Naive thymus-derived CD4-positive, alpha-beta T cell (primary cell): Measurements from ENCODE around the gene GNG11. TPM values are rescaled to one million over a fixed set of nuclear protein-coding genes. Genes with fewer than 3 reads are reported as not detected.

Experiments used
- ATAC-seq: fragments of 150-1000 bp; cut with Tn5 transposase; 2 replicates; pipeline ENCODE4 v1.10.0; 2021; ENCODE audit warnings: mild to moderate bottlenecking, moderate library complexity
- CTCF ChIA-PET: fragments of 350-600 bp; sonication (Branson Sonifier 250); formaldehyde crosslinking; loops from one replicate; lab custom pipeline; 2021; ENCODE audit warnings: antibody characterized with exemption; lab: Charles Lee
- POLR2A ChIA-PET: fragments of 350-600 bp; sonication (Branson Sonifier 250); formaldehyde crosslinking; loops from one replicate; lab custom pipeline; 2021; ENCODE audit warnings: antibody characterized with exemption, inconsistent platforms; lab: Charles Lee
- DNase-seq, 9 donors: peaks; one replicate each; pipeline versions ENCODE4 v3.0.0 to v3.0.0-alpha.2; 2020 to 2022; ENCODE audit warnings: mixed read lengths in 1 of 9
- H3K27ac ChIP-seq: one replicate; pipeline ENCODE4 v1.7.0; 2013; ENCODE audit warnings: mild to moderate bottlenecking, low read depth, low read length, moderate library complexity
- H3K27me3 ChIP-seq, 2 donors: one replicate each; pipeline ENCODE4 v1.7.0; 2013; ENCODE audit warnings: low read length in 2 of 2, mild to moderate bottlenecking in 2 of 2, moderate library complexity in 2 of 2; ENCODE audit not compliant: control insufficient read depth in 2 of 2, insufficient read depth in 2 of 2
- H3K36me3 ChIP-seq, 3 experiments: 1 replicate in 2 of 3; 2 replicates in 1 of 3; pipeline ENCODE4 v1.7.0; 2013; ENCODE audit warnings: low read length in 3 of 3, mild to moderate bottlenecking in 3 of 3, moderate library complexity in 1 of 3; ENCODE audit not compliant: insufficient read depth in 3 of 3, control insufficient read depth in 2 of 3
- H3K4me1 ChIP-seq, 2 donors: one replicate each; pipeline ENCODE4 v1.7.0; 2013; ENCODE audit warnings: low read length in 2 of 2, mild to moderate bottlenecking in 2 of 2, moderate library complexity in 1 of 2; ENCODE audit not compliant: control insufficient read depth in 2 of 2, insufficient read depth in 2 of 2
- H3K4me3 ChIP-seq: 2 replicates; pipeline ENCODE4 v1.7.0; 2013; ENCODE audit warnings: mild to moderate bottlenecking, low read length
- H3K9me3 ChIP-seq, 3 experiments: 1 replicate in 2 of 3; 2 replicates in 1 of 3; pipeline ENCODE4 v1.7.0; 2013; ENCODE audit warnings: low read length in 3 of 3; ENCODE audit not compliant: control insufficient read depth in 2 of 3
- H3K27ac Mint-ChIP-seq, 9 donors: one replicate each; pipeline ENCODE4 v1.8.0; 2020 to 2022; ENCODE audit warnings: mixed read lengths in 9 of 9, mild to moderate bottlenecking in 8 of 9, moderate library complexity in 5 of 9, inconsistent platforms in 2 of 9
- H3K27me3 Mint-ChIP-seq, 5 donors: one replicate each; pipeline ENCODE4 v1.8.0; 2021 to 2022; ENCODE audit warnings: mixed read lengths in 5 of 5, mild to moderate bottlenecking in 1 of 5
- H3K36me3 Mint-ChIP-seq, 5 donors: one replicate each; pipeline ENCODE4 v1.8.0; 2020 to 2022; ENCODE audit warnings: mixed read lengths in 5 of 5, mild to moderate bottlenecking in 3 of 5, inconsistent platforms in 1 of 5
- H3K4me1 Mint-ChIP-seq, 7 donors: one replicate each; pipeline ENCODE4 v1.8.0; 2020 to 2022; ENCODE audit warnings: mixed read lengths in 7 of 7, mild to moderate bottlenecking in 3 of 7, inconsistent platforms in 1 of 7
- H3K4me3 Mint-ChIP-seq, 10 donors: one replicate each; pipeline ENCODE4 v1.8.0; 2020 to 2022; ENCODE audit warnings: mild to moderate bottlenecking in 10 of 10, mixed read lengths in 10 of 10, moderate library complexity in 6 of 10, inconsistent platforms in 2 of 10
- H3K9me3 Mint-ChIP-seq, 11 donors: one replicate each; pipeline ENCODE4 v1.8.0; 2020 to 2022; ENCODE audit warnings: mixed read lengths in 11 of 11, mild to moderate bottlenecking in 4 of 11, inconsistent platforms in 1 of 11, moderate library complexity in 1 of 11
- intact Hi-C, 2 donors: fragments of 100-400 bp; cut with micrococcal nuclease; formaldehyde crosslinking; loops; one replicate each; pipeline ENCODE4 v1.15.1; 2023
- polyA plus RNA-seq, 2 donors: library from polyadenylated mRNA; unstranded; fragments of 300-500 nt; fragmentation: Illumina TruSeq; gene quantifications; one replicate each; pipeline ENCODE4 v1.2.3, GENCODE V29; 2021
- total RNA-seq, 6 experiments: library from RNA in 5 of 6; stranded (reverse) in 5 of 6; gene quantifications; 1 replicate in 5 of 6; 2 replicates in 1 of 6; pipeline ENCODE4 v1.2.3 and lab custom pipeline; 2021 to 2026

Gene GNG11
- total and polyA plus RNA-seq, 7 experiments from 2014 or later, result 0.96 TPM; not detected in 6

DNA sequence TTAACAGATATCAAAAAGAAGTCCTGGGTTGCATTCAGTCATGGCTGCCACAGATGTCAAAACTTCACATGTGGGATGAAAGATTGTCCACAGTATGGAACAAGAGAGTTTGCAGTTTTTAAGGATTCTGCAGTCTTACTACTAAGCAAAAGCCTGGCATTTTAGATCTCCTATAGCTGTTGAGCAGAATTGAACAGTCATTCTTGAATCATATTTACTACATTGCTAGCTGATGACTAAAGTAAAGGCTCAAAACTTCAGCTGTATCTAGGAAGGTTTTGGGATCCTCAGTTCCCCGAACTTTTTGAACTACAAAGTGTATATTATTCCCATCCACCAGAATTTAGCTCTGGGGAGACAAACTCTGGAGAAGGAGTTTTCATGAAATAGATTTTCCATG lies 51.6 kb downstream of the GNG11 start:
- Histone ChIP-seq H3K9me3 (no peaks in the 10 kb centered on the region), H3K27me3 (no peaks in the 10 kb centered on the region), H3K36me3 (no peaks in the 10 kb centered on the region), H3K4me3 (no peak overlapping the region), H3K27ac (no peak overlapping the region), H3K4me1 (no peaks in the 10 kb centered on the region)
- peaks cover 0 to under 1% (median 0%) of the 10 kb centered on the region in 5 donors for H3K27me3 Mint-ChIP-seq
- H3K9me3 Mint-ChIP-seq, result no peaks in the 10 kb centered on the region
- no peaks in the 10 kb centered on the region for H3K4me1 Mint-ChIP-seq
- POLR2A ChIA-PET, result no interaction called here
- no peak for DNase-seq
- CTCF ChIA-PET, result no interaction called here
- no peak overlapping the region for H3K27ac Mint-ChIP-seq
- no peak for ATAC-seq
- no peak overlapping the region for H3K4me3 Mint-ChIP-seq
- peaks cover 0 to 16% (median 3%) of the 10 kb centered on the region in 5 donors for H3K36me3 Mint-ChIP-seq
- intact Hi-C loops, result no loop called here

DNA sequence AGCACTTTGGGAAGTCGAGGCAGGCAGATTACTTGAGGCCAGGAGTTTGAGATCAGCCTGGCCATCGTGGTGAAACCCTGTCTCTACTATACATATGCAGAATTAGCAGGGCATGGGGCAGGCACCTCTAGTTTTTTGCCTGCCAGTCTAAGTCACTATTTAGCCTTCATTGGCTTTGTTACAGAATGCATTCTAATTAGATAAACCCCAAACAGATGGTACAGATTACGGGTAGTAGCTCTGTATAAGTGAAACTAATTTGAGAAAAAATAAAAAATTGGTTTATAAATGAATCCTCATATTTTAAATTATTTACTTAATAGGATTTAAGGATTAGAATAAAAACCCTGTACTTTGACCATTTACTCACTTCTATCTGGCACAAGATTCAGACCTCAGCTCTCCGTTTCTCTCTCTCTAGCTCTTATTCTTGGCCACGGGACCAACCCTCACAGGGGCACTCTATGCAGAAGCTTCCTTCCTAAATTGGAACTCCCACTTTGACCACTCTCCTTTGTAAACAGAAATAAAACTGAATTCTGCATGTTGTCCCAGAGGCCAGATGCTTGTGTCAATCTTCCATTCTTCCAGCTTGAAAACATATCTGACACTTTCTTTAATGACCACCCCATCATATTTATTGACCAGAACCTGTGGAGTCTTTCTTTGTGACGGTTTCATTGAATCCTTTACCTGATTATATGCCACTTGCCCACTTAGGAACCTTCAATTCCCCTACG lies 55.8 kb downstream of the GNG11 start:
- Histone ChIP-seq H3K9me3 (no peaks in the 10 kb centered on the region), H3K27me3 (no peaks in the 10 kb centered on the region), H3K36me3 (no peaks in the 10 kb centered on the region), H3K27ac (no peak overlapping the region), H3K4me1 (no peaks in the 10 kb centered on the region), H3K4me3 (no peak overlapping the region)
- H3K9me3 Mint-ChIP-seq, result no peaks in the 10 kb centered on the region
- ChIA-PET POLR2A (no interaction called here), CTCF (no interaction called here)
- no peak overlapping the region for H3K4me3 Mint-ChIP-seq
- DNase-seq (no peak), ATAC-seq (no peak)
- intact Hi-C loops, result no loop called here
- H3K27me3 Mint-ChIP-seq, result peaks cover 0 to 4% (median 0%) of the 10 kb centered on the region in 5 donors
- H3K27ac Mint-ChIP-seq, result no peak overlapping the region
- peaks cover 0 to 21% (median 3%) of the 10 kb centered on the region in 5 donors for H3K36me3 Mint-ChIP-seq
- H3K4me1 Mint-ChIP-seq, result no peaks in the 10 kb centered on the region

Other genes starting within 250 kb of the GNG11 start
- under 1 TPM in 2 of 5 experiments, not detected in 3; 0.71 to 0.77 TPM for gene TFPI2, start 31.0 kb upstream of the GNG11 start, total RNA-seq
- not detected for gene TFPI2, start 31.0 kb upstream of the GNG11 start, polyA plus RNA-seq
- not detected for gene GNGT1, start 15.2 kb upstream of the GNG11 start, total RNA-seq
- not detected for gene GNGT1, start 15.2 kb upstream of the GNG11 start, polyA plus RNA-seq
- 10 to 100 TPM in 4 of 5 experiments, 1 to 10 TPM in 1; 9.9 to 37.6 (median 25.2) TPM for gene BET1, start 82.6 kb downstream of the GNG11 start, total RNA-seq
- 10 to 100 TPM; 10.4 to 13.9 TPM for gene BET1, start 82.6 kb downstream of the GNG11 start, polyA plus RNA-seq